ENCODE results near the gene GBA3. TPM values are rescaled to one million over a fixed set of nuclear protein-coding genes. Genes with fewer than 3 reads are reported as not detected.

Gene GBA3
- total and polyA plus RNA-seq, 2 experiments from 2014 or later: not detected

GRCh38 chr4:22720091-22720490, 27.4 kb downstream of the GBA3 start:
- no peaks in the 10 kb centered on the region for H3F3A ChIP-seq (ENCODE audit: insufficient read depth)
- H2AFZ ChIP-seq: no peak overlapping the region
- no peak overlapping the region for H3K4me3 ChIP-seq
- no peaks in the 10 kb centered on the region for H3K79me2 ChIP-seq (ENCODE audit: insufficient read depth)
- 26 to 38% methylated on average over 2 of the region's 2 CpGs for WGBS, 2 experiments (ENCODE audit: low coverage in 1 of 2, low lambda C conversion rate in 2 of 2, missing lambda C conversion rate in 2 of 2)
- H3K9me2 ChIP-seq (ENCODE audit: insufficient read depth): no peaks in the 10 kb centered on the region
- H3K9ac ChIP-seq: no peak overlapping the region
- no peaks in the 10 kb centered on the region for H4K20me1 ChIP-seq (ENCODE audit: insufficient read depth)
- H3K27ac ChIP-seq: no peak overlapping the region
- no peaks in the 10 kb centered on the region for H3K36me3 ChIP-seq (ENCODE audit: low read depth)
- no peak overlapping the region for H3K4me2 ChIP-seq (ENCODE audit: unreplicated experiment)
- TF ChIP-seq EZH2 (IDR thresholded peaks at IDR 0.05; ENCODE audit: insufficient read depth, poor library complexity, severe bottlenecking) (no peak), EZH2phosphoT487 (IDR thresholded peaks at IDR 0.05; ENCODE audit: insufficient read depth, low read depth) (no peak)
- H3K27me3 ChIP-seq (replicated peaks; ENCODE audit: insufficient read depth): no peaks in the 10 kb centered on the region
- no peaks in the 10 kb centered on the region for H3K4me1 ChIP-seq (ENCODE audit: insufficient read depth)
- no peaks in the 10 kb centered on the region for H3K9me3 ChIP-seq (ENCODE audit: low read depth)
- DNase-seq: no peak
- in situ Hi-C loops (cut with MboI): no loop called here

GRCh38 chr4:22721204-22721603, 28.5 kb downstream of the GBA3 start:
- no peaks in the 10 kb centered on the region for H3K4me1 ChIP-seq (ENCODE audit: insufficient read depth)
- H3K27me3 ChIP-seq (replicated peaks; ENCODE audit: insufficient read depth): no peaks in the 10 kb centered on the region
- no peak overlapping the region for H2AFZ ChIP-seq
- in situ Hi-C loops (cut with MboI): no loop called here
- no peak overlapping the region for H3K27ac ChIP-seq
- H3F3A ChIP-seq (ENCODE audit: insufficient read depth): no peaks in the 10 kb centered on the region
- no peak overlapping the region for H3K9ac ChIP-seq
- H4K20me1 ChIP-seq (ENCODE audit: insufficient read depth): no peaks in the 10 kb centered on the region
- TF ChIP-seq EZH2phosphoT487 (IDR thresholded peaks at IDR 0.05; ENCODE audit: insufficient read depth, low read depth) (no peak), EZH2 (IDR thresholded peaks at IDR 0.05; ENCODE audit: insufficient read depth, poor library complexity, severe bottlenecking) (no peak)
- H3K4me3 ChIP-seq: no peak overlapping the region
- H3K79me2 ChIP-seq (ENCODE audit: insufficient read depth): no peaks in the 10 kb centered on the region
- WGBS, 2 experiments (ENCODE audit: low coverage in 1 of 2, low lambda C conversion rate in 2 of 2, missing lambda C conversion rate in 2 of 2): 3 to 11% methylated on average over 1 of the region's 1 CpG
- H3K36me3 ChIP-seq (ENCODE audit: low read depth): no peaks in the 10 kb centered on the region
- no peaks in the 10 kb centered on the region for H3K9me2 ChIP-seq (ENCODE audit: insufficient read depth)
- no peaks in the 10 kb centered on the region for H3K9me3 ChIP-seq (ENCODE audit: low read depth)
- H3K4me2 ChIP-seq (ENCODE audit: unreplicated experiment): no peak overlapping the region
- DNase-seq: no peak

- Histone ChIP-seq H3F3A (ENCODE audit: insufficient read depth) (no peaks in the 10 kb centered on the region), H3K27ac (no peak overlapping the region), H3K4me2 (ENCODE audit: unreplicated experiment) (no peak overlapping the region), H3K27me3 (replicated peaks; ENCODE audit: insufficient read depth) (no peaks in the 10 kb centered on the region; the same call in 1 of the 2 replicates), H3K9ac (no peak overlapping the region), H3K9me3 (ENCODE audit: low read depth) (no peaks in the 10 kb centered on the region), H3K4me1 (ENCODE audit: insufficient read depth) (no peaks in the 10 kb centered on the region), H3K9me2 (ENCODE audit: insufficient read depth) (no peaks in the 10 kb centered on the region), H3K36me3 (ENCODE audit: low read depth) (no peaks in the 10 kb centered on the region), H3K4me3 (no peak overlapping the region), H4K20me1 (ENCODE audit: insufficient read depth) (no peaks in the 10 kb centered on the region), H3K79me2 (ENCODE audit: insufficient read depth) (no peaks in the 10 kb centered on the region), H2AFZ (no peak overlapping the region)
- WGBS, 2 experiments (ENCODE audit: low coverage in 1 of 2, low lambda C conversion rate in 2 of 2, missing lambda C conversion rate in 2 of 2): 11 to 13% methylated on average over 3 of the region's 3 CpGs
- no peak for TF ChIP-seq EZH2 (IDR thresholded peaks at IDR 0.05; ENCODE audit: insufficient read depth, poor library complexity, severe bottlenecking)
- no peak for TF ChIP-seq EZH2phosphoT487 (IDR thresholded peaks at IDR 0.05; ENCODE audit: insufficient read depth, low read depth)
- DNase-seq: no peak
- in situ Hi-C loops (cut with MboI): no loop called here
Measured at GRCh38 chr4:22730021-22730420, 37.3 kb downstream of the GBA3 start.

- Histone ChIP-seq H2AFZ (no peak overlapping the region), H3K4me3 (no peak overlapping the region), H3K9me2 (ENCODE audit: insufficient read depth) (no peaks in the 10 kb centered on the region), H3F3A (ENCODE audit: insufficient read depth) (no peaks in the 10 kb centered on the region), H4K20me1 (ENCODE audit: insufficient read depth) (no peaks in the 10 kb centered on the region), H3K9me3 (ENCODE audit: low read depth) (no peaks in the 10 kb centered on the region), H3K27me3 (replicated peaks; ENCODE audit: insufficient read depth) (no peaks in the 10 kb centered on the region; the same call in 1 of the 2 replicates), H3K79me2 (ENCODE audit: insufficient read depth) (no peaks in the 10 kb centered on the region), H3K36me3 (ENCODE audit: low read depth) (no peaks in the 10 kb centered on the region), H3K4me1 (ENCODE audit: insufficient read depth) (no peaks in the 10 kb centered on the region), H3K9ac (no peak overlapping the region), H3K4me2 (ENCODE audit: unreplicated experiment) (no peak overlapping the region), H3K27ac (no peak overlapping the region)
- no peak for TF ChIP-seq EZH2 (IDR thresholded peaks at IDR 0.05; ENCODE audit: insufficient read depth, poor library complexity, severe bottlenecking)
- no peak for TF ChIP-seq EZH2phosphoT487 (IDR thresholded peaks at IDR 0.05; ENCODE audit: insufficient read depth, low read depth)
- DNase-seq: no peak
- in situ Hi-C loops (cut with MboI): no loop called here
- WGBS, 2 experiments (ENCODE audit: low coverage in 1 of 2, low lambda C conversion rate in 2 of 2, missing lambda C conversion rate in 2 of 2): 36% methylated on average over 3 of the region's 3 CpGs
Measured at GRCh38 chr4:22733816-22734215, 41.1 kb downstream of the GBA3 start.

DNA sequence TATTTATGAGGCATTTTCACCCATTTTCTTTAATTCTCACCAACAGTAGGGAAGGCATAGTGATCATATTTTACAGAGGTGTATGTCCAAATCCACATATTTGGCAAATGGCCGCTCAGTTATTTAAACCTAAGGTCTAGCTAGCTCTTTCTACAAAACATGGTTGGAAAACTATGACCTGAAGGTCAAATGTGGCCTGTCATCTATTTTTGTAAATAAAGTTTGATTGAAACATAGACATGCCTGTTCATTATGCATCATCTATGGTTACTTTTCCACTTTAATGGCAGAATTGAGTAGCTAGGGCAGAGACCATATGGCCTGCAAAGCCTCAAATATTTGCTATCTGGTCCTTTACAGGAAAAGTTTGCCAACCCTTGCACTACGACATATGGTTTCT, 44.2 kb downstream of the GBA3 start:
- TF ChIP-seq EZH2phosphoT487 (IDR thresholded peaks at IDR 0.05; ENCODE audit: insufficient read depth, low read depth) (no peak), EZH2 (IDR thresholded peaks at IDR 0.05; ENCODE audit: insufficient read depth, poor library complexity, severe bottlenecking) (no peak)

More for the DNA sequence above, 44.2 kb downstream of the GBA3 start:
- in situ Hi-C loops (cut with MboI): no loop called here
- Histone ChIP-seq H3K9me3 (ENCODE audit: low read depth) (no peaks in the 10 kb centered on the region), H3K27me3 (replicated peaks; ENCODE audit: insufficient read depth) (no peaks in the 10 kb centered on the region; the same call in 1 of the 2 replicates), H3K9ac (no peak overlapping the region), H3K4me1 (ENCODE audit: insufficient read depth) (no peaks in the 10 kb centered on the region), H3K4me3 (no peak overlapping the region), H3K4me2 (ENCODE audit: unreplicated experiment) (no peak overlapping the region), H3K9me2 (ENCODE audit: insufficient read depth) (no peaks in the 10 kb centered on the region), H3K36me3 (ENCODE audit: low read depth) (no peaks in the 10 kb centered on the region), H3F3A (ENCODE audit: insufficient read depth) (no peaks in the 10 kb centered on the region), H2AFZ (no peak overlapping the region), H3K27ac (no peak overlapping the region), H4K20me1 (ENCODE audit: insufficient read depth) (no peaks in the 10 kb centered on the region), H3K79me2 (ENCODE audit: insufficient read depth) (no peaks in the 10 kb centered on the region)
- no peak for DNase-seq
- 7 to 12% methylated on average over 2 of the region's 2 CpGs for WGBS, 2 experiments (ENCODE audit: low coverage in 1 of 2, low lambda C conversion rate in 2 of 2, missing lambda C conversion rate in 2 of 2)

Data from GM23248 (cell line).